PC-3 (cell line): ENCODE measurements around the gene TEX19. TPM values are rescaled to one million over a fixed set of nuclear protein-coding genes. Genes with fewer than 3 reads are reported as not detected.

ENCODE experiments used
- ATAC-seq: fragments of 200-7000 bp; cut with Tn5 transposase; 2 replicates; pipeline ENCODE4 v1.9.1; 2020; ENCODE audit warnings: mild to moderate bottlenecking, moderate library complexity
- BruUV-seq: library from RNA; stranded (reverse); fragments of 400-500 nt; replicated peaks from 2 replicates; lab custom pipeline; 2021; lab: Mats Ljungman, UMichigan
- CTCF ChIA-PET: fragments of 300-600 bp; sonication (Branson Sonifier 250); formaldehyde crosslinking; loops from one replicate; lab custom pipeline; 2022; ENCODE audit warnings: antibody characterized with exemption; lab: Charles Lee
- POLR2A ChIA-PET: fragments of 300-600 bp; sonication (Branson Sonifier 250); formaldehyde crosslinking; loops from one replicate; lab custom pipeline; 2022; ENCODE audit warnings: antibody characterized with exemption; ENCODE audit not compliant: unreplicated experiment; lab: Charles Lee
- DNase-seq: peaks from one replicate; pipeline ENCODE4 v3.0.0-alpha.2; 2015
- H2AFZ ChIP-seq: fragments of 300-600 bp; sonication (generic); 2 replicates; pipeline ENCODE4 v1.6.0; 2016; ENCODE audit warnings: antibody characterized with exemption, low read length
- H3F3A ChIP-seq: fragments of 300-600 bp; sonication (generic); one replicate; pipeline ENCODE4 v1.6.0; 2017; ENCODE audit warnings: antibody characterized with exemption, low read length, control low read depth, mild to moderate bottlenecking; ENCODE audit not compliant: unreplicated experiment
- H3K27ac ChIP-seq: fragments of 300-600 bp; sonication (generic); 2 replicates; pipeline ENCODE4 v1.5.1; 2016; ENCODE audit warnings: mild to moderate bottlenecking, low read length
- H3K27me3 ChIP-seq: fragments of 300-600 bp; sonication (generic); 2 replicates; pipeline ENCODE4 v1.6.1; 2016; ENCODE audit warnings: low read length, mixed read lengths
- H3K36me3 ChIP-seq: fragments of 300-600 bp; sonication (generic); 2 replicates; pipeline ENCODE4 v1.6.1; 2016; ENCODE audit warnings: low read depth, mixed run types, low read length, mixed read lengths
- H3K4me1 ChIP-seq: fragments of 300-600 bp; sonication (generic); 2 replicates; pipeline ENCODE4 v1.5.1; 2016; ENCODE audit warnings: low read length; ENCODE audit not compliant: insufficient read depth
- H3K4me2 ChIP-seq: fragments of 300-600 bp; sonication (generic); 2 replicates; pipeline ENCODE4 v1.6.0; 2016; ENCODE audit warnings: low read length
- H3K4me3 ChIP-seq: fragments of 300-600 bp; sonication (generic); 2 replicates; pipeline ENCODE4 v1.5.1; 2016; ENCODE audit warnings: mild to moderate bottlenecking, low read length, mixed read lengths
- H3K79me2 ChIP-seq: fragments of 300-600 bp; sonication (generic); 2 replicates; pipeline ENCODE4 v1.6.1; 2017; ENCODE audit warnings: low read length, mixed read lengths
- H3K9ac ChIP-seq: fragments of 300-600 bp; sonication (generic); 2 replicates; pipeline ENCODE4 v1.6.0; 2016; ENCODE audit warnings: mild to moderate bottlenecking, low read length
- H3K9me2 ChIP-seq: fragments of 300-600 bp; sonication (generic); replicated peaks from 2 replicates; pipeline ENCODE4 v1.6.1; 2016; ENCODE audit warnings: mixed run types, low read length, mixed read lengths
- H3K9me3 ChIP-seq: fragments of 300-600 bp; sonication (generic); 2 replicates; pipeline ENCODE4 v1.6.1; 2016; ENCODE audit warnings: low read length, mixed read lengths
- H4K20me1 ChIP-seq: fragments of 300-600 bp; sonication (generic); 2 replicates; pipeline ENCODE4 v1.6.1; 2016; ENCODE audit warnings: low read length, mixed read lengths
- CTCF ChIP-seq: fragments of 300-600 bp; sonication (generic); conservative IDR thresholded peaks from 2 replicates; pipeline ENCODE4 v1.5.1; 2017; ENCODE audit warnings: antibody characterized with exemption, low read depth, mild to moderate bottlenecking, low read length
- EZH2 ChIP-seq: fragments of 300-600 bp; sonication (generic); IDR thresholded peaks from one replicate; pipeline ENCODE4 v1.6.1; 2017; ENCODE audit warnings: antibody characterized with exemption, mild to moderate bottlenecking, low read length; ENCODE audit not compliant: unreplicated experiment
- EZH2phosphoT487 ChIP-seq: fragments of 300-600 bp; sonication (generic); IDR thresholded peaks from 2 replicates; pipeline ENCODE4 v1.6.1; 2018; ENCODE audit warnings: mild to moderate bottlenecking, antibody characterized with exemption, low read length, borderline replicate concordance
- intact Hi-C: fragments of 100-400 bp; cut with micrococcal nuclease; formaldehyde crosslinking; loops from 2 replicates; pipeline ENCODE4 v1.9.0; 2023
- total RNA-seq: library from RNA; depleted of rRNA; stranded (reverse); fragments of >200 nt; gene quantifications from 2 replicates; pipeline ENCODE4 v1.2.3, GENCODE V29; 2014

The TEX19 gene
- total RNA-seq, 1 experiment from 2014 or later = 1.2 TPM

- H3K27ac ChIP-seq = no peak overlapping the region
- no peaks in the 10 kb centered on the region for H3K36me3 ChIP-seq
- H2AFZ ChIP-seq = no peak overlapping the region
- H3K79me2 ChIP-seq = no peaks in the 10 kb centered on the region
- H4K20me1 ChIP-seq = no peaks in the 10 kb centered on the region
- DNase-seq = no peak
- H3K4me3 ChIP-seq = no peak overlapping the region
- peaks cover 18% of the 10 kb centered on the region for H3K4me1 ChIP-seq
- no peaks in the 10 kb centered on the region for H3K9me3 ChIP-seq
- no peak overlapping the region for H3K4me2 ChIP-seq
- intact Hi-C loops = no loop called here
- ChIA-PET CTCF (no interaction called here), POLR2A (interaction anchor here (0.6 kb wide), 1 partner anchor 51 kb away, joined by 3 read pairs; no protein-coding TSS in a partner anchor)
- no peak for ATAC-seq
- H3K9me2 ChIP-seq = no peaks in the 10 kb centered on the region
- no peak for TF ChIP-seq EZH2phosphoT487
- TF ChIP-seq EZH2 = no peak
- TF ChIP-seq CTCF = no peak
- H3K27me3 ChIP-seq = no peaks in the 10 kb centered on the region
- no TSS peak for BruUV-seq
- no peak overlapping the region for H3K9ac ChIP-seq
- no peaks in the 10 kb centered on the region for H3F3A ChIP-seq
Observed at GRCh38 chr17:82343560-82343959, 15.5 kb upstream of the TEX19 start.

- H3K4me2 ChIP-seq = no peak overlapping the region
- H3K79me2 ChIP-seq = no peaks in the 10 kb centered on the region
- TF ChIP-seq EZH2 (no peak), EZH2phosphoT487 (no peak), CTCF (no peak)
- no peak overlapping the region for H3K9ac ChIP-seq
- ChIA-PET CTCF (no interaction called here), POLR2A (no interaction called here)
- no peaks in the 10 kb centered on the region for H3K27me3 ChIP-seq
- ATAC-seq (no peak), DNase-seq (no peak)
- H3K9me3 ChIP-seq = no peaks in the 10 kb centered on the region
- no peaks in the 10 kb centered on the region for H3K36me3 ChIP-seq
- BruUV-seq = no TSS peak
- H3K27ac ChIP-seq = no peak overlapping the region
- no peak overlapping the region for H3K4me3 ChIP-seq
- no peaks in the 10 kb centered on the region for H4K20me1 ChIP-seq
- H3K9me2 ChIP-seq = no peaks in the 10 kb centered on the region
- peaks cover 10% of the 10 kb centered on the region for H3K4me1 ChIP-seq
- no peak overlapping the region for H2AFZ ChIP-seq
- intact Hi-C loops = no loop called here
- no peaks in the 10 kb centered on the region for H3F3A ChIP-seq
Observed at GRCh38 chr17:82344175-82344907, 14.7 kb upstream of the TEX19 start.
